Spleen (tissue), 7 donors: Measurements from ENCODE around the gene EXT2.

Experiments used
- CTCF ChIP-seq, 11 experiments: fragments of 200-600 bp in 7 of 11; fragments of 450-650 bp in 4 of 11; sonication (generic) in 4 of 11; IDR thresholded peaks in 8 of 11; conservative IDR thresholded peaks in 3 of 11; 1 replicate in 7 of 11; 2 replicates in 4 of 11; pipeline versions ENCODE4 v1.4.0 to v1.8.0; 2016 to 2021; ENCODE audit warnings: antibody characterized with exemption in 11 of 11, inconsistent platforms in 4 of 11, mild to moderate bottlenecking in 1 of 11
- POLR2A ChIP-seq, 3 donors: fragments of 450-650 bp; IDR thresholded peaks; one replicate each; pipeline ENCODE4 v1.5.1; 2017; ENCODE audit warnings: antibody characterized with exemption in 3 of 3, mild to moderate bottlenecking in 1 of 3
- POLR2AphosphoS5 ChIP-seq, 3 donors: sonication (generic); formaldehyde crosslinking; IDR thresholded peaks; one replicate each; pipeline ENCODE4 v1.5.1; 2017; ENCODE audit warnings: antibody characterized with exemption in 3 of 3
- donor health status: DM: no; HTN: no; CAD: no; lungs with moderate emphysema.
- donor health status: DM: no; HTN: no; CAD: no.
- donor health status: DM: no; HTN: no; CAD: no.

- no peak for TF ChIP-seq CTCF (IDR thresholded peaks at IDR 0.05 in 8 of 11, conservative IDR thresholded peaks at IDR 0.05 in 3 of 11)
- TF ChIP-seq POLR2A (IDR thresholded peaks at IDR 0.05), result no peak
- TF ChIP-seq POLR2AphosphoS5 (IDR thresholded peaks at IDR 0.05), result no peak
Observed at GRCh38 chr11:44162004-44162403, 66.5 kb downstream of the EXT2 start.
